ENCODE data around the gene EIF2AK2.

- no peak for TF ChIP-seq POLR2AphosphoS5 (IDR thresholded peaks at IDR 0.05; ENCODE audit: low read depth)
- no peak for TF ChIP-seq CTCF (IDR thresholded peaks at IDR 0.05; ENCODE audit: insufficient read depth, low read length)
Measured at GRCh38 chr2:37068686-37069085, 88.1 kb downstream of the EIF2AK2 start.
